HG03342 (cell line): ENCODE data around the gene NEB.
"Not testable (repeated sequence)": the region's sequence is repeated elsewhere in the genome, so short reads cannot be mapped to it uniquely, and the experiment has no call there.

Source experiments
- ATAC-seq: cut with Tn5 transposase; IDR thresholded peaks from one replicate; pipeline ENCODE4 v1.9.1; 2021; ENCODE audit warnings: mild to moderate bottlenecking, moderate library complexity; ENCODE audit not compliant: unreplicated experiment

The NEB gene

GRCh38 chr2:151619337-151619989, 114.8 kb downstream of the NEB start:
- ATAC-seq: no peak

GRCh38 chr2:151616760-151617339, 117.4 kb downstream of the NEB start:
- no peak for ATAC-seq

- ATAC-seq: no peak
These were observed 119.5 kb downstream of the NEB start for GRCh38 chr2:151614606-151615306.

GRCh38 chr2:151614159-151614558, 120.1 kb downstream of the NEB start:
- ATAC-seq: no peak

- no peak for ATAC-seq
These were observed 122.9 kb downstream of the NEB start for GRCh38 chr2:151611351-151611750.

GRCh38 chr2:151610310-151610709, 124.0 kb downstream of the NEB start:
- ATAC-seq: no peak

- no peak for ATAC-seq
These were observed 124.6 kb downstream of the NEB start for GRCh38 chr2:151609705-151610104.

GRCh38 chr2:151607459-151608424, 126.5 kb downstream of the NEB start:
- not testable (repeated sequence) for ATAC-seq

- ATAC-seq: not testable (repeated sequence)
These were observed 130.7 kb downstream of the NEB start for GRCh38 chr2:151603530-151603929.

- ATAC-seq: not testable (repeated sequence)
These were observed 131.9 kb downstream of the NEB start for GRCh38 chr2:151602402-151602801.

GRCh38 chr2:151601803-151602202, 132.5 kb downstream of the NEB start:
- not testable (repeated sequence) for ATAC-seq

GRCh38 chr2:151596903-151597608, 137.2 kb downstream of the NEB start:
- not testable (repeated sequence) for ATAC-seq

- not testable (repeated sequence) for ATAC-seq
These were observed 142.4 kb downstream of the NEB start for GRCh38 chr2:151591908-151592255.

GRCh38 chr2:151591250-151591907, 142.9 kb downstream of the NEB start:
- peak; percentile 60 for ATAC-seq

GRCh38 chr2:151581300-151581699, 153.0 kb downstream of the NEB start:
- not testable (repeated sequence) for ATAC-seq

- peak; percentile 65 for ATAC-seq
These were observed 153.6 kb downstream of the NEB start for GRCh38 chr2:151580697-151581096.

- no peak for ATAC-seq
These were observed 157.2 kb downstream of the NEB start for GRCh38 chr2:151577116-151577515.

GRCh38 chr2:151576080-151576479, 158.2 kb downstream of the NEB start:
- no peak for ATAC-seq

- no peak for ATAC-seq
These were observed 158.9 kb downstream of the NEB start for GRCh38 chr2:151575338-151575737.

- ATAC-seq: no peak
These were observed 164.1 kb downstream of the NEB start for GRCh38 chr2:151570191-151570590.
